HEK293 (cell line): ENCODE measurements around the gene TSR3.

Experiments used
- CTCF ChIA-PET: fragments of 350-600 bp; formaldehyde crosslinking; extraction: SDS; loops from one replicate; lab custom pipeline; 2021; ENCODE audit warnings: antibody characterized with exemption; lab: Yijun Ruan, JAX
- POLR2A ChIA-PET: fragments of 300-600 bp; formaldehyde crosslinking; extraction: SDS; loops from one replicate; lab custom pipeline; 2020; ENCODE audit warnings: antibody characterized with exemption, inconsistent platforms; lab: Yijun Ruan, JAX
- H3K27ac ChIP-seq: fragments of 200-500 bp; sonication (Bioruptor generic); 2 replicates; pipeline ENCODE4 v1.5.1; 2014; ENCODE audit warnings: low read depth, low read length, control low read depth, inconsistent platforms; ENCODE audit errors: extremely low read depth
- H3K36me3 ChIP-seq, 2 experiments: fragments of 200-500 bp in 1 of 2; sonication (Bioruptor generic) in 1 of 2; 1 replicate in 1 of 2; 2 replicates in 1 of 2; pipeline ENCODE4 v1.5.1; 2014 to 2017; ENCODE audit warnings: inconsistent platforms in 2 of 2, low read length in 2 of 2; ENCODE audit not compliant: control insufficient read depth in 2 of 2, insufficient read depth in 1 of 2
- H3K4me1 ChIP-seq: fragments of 200-500 bp; sonication (Bioruptor generic); 2 replicates; pipeline ENCODE4 v1.5.1; 2014; ENCODE audit warnings: mild to moderate bottlenecking, low read length, inconsistent platforms; ENCODE audit not compliant: control insufficient read depth, insufficient read depth
- H3K4me3 ChIP-seq: 2 replicates; pipeline ENCODE4 v1.5.1; 2011; ENCODE audit warnings: low read depth, mild to moderate bottlenecking, control low read depth, low read length, moderate library complexity
- H3K9me3 ChIP-seq: fragments of 200-500 bp; sonication (Bioruptor generic); 2 replicates; pipeline ENCODE4 v1.5.1; 2014; ENCODE audit warnings: low read depth, low read length, inconsistent platforms; ENCODE audit not compliant: control insufficient read depth, insufficient read depth
- GLI4 ChIP-seq: fragments of 450-650 bp; formaldehyde crosslinking; IDR thresholded peaks from 2 replicates; pipeline ENCODE4 v1.5.1; 2016; ENCODE audit warnings: missing biosample characterization, missing genetic modification characterization
- KLF7 ChIP-seq: fragments of 450-650 bp; formaldehyde crosslinking; IDR thresholded peaks from 2 replicates; pipeline ENCODE4 v1.5.1; 2016; ENCODE audit warnings: missing biosample characterization, missing genetic modification characterization, borderline replicate concordance
- PRDM1 ChIP-seq: fragments of 450-650 bp; formaldehyde crosslinking; IDR thresholded peaks from 2 replicates; pipeline ENCODE4; 2016; ENCODE audit warnings: missing biosample characterization, missing genetic modification characterization
- SP3 ChIP-seq: fragments of 450-650 bp; formaldehyde crosslinking; IDR thresholded peaks from 2 replicates; pipeline ENCODE4 v1.5.1; 2016; ENCODE audit warnings: missing biosample characterization, missing genetic modification characterization
- TCF7L2 ChIP-seq: IDR thresholded peaks from 2 replicates; pipeline ENCODE4 v1.6.1; 2011; ENCODE audit warnings: low read depth, mild to moderate bottlenecking, inconsistent platforms, low read length, moderate library complexity, borderline replicate concordance
- ZBTB10 ChIP-seq: fragments of 450-650 bp; formaldehyde crosslinking; IDR thresholded peaks from 2 replicates; pipeline ENCODE4 v1.5.1; 2016; ENCODE audit warnings: missing biosample characterization, missing genetic modification characterization
- ZBTB6 ChIP-seq: fragments of 450-650 bp; formaldehyde crosslinking; IDR thresholded peaks from 2 replicates; pipeline ENCODE4 v1.5.1; 2017; ENCODE audit warnings: missing biosample characterization, missing genetic modification characterization
- ZEB2 ChIP-seq: fragments of 450-650 bp; formaldehyde crosslinking; IDR thresholded peaks from 2 replicates; pipeline ENCODE4 v1.5.1; 2016; ENCODE audit warnings: missing biosample characterization, missing genetic modification characterization
- ZFP41 ChIP-seq: fragments of 450-650 bp; formaldehyde crosslinking; IDR thresholded peaks from 2 replicates; pipeline ENCODE4 v1.5.1; 2016; ENCODE audit warnings: missing biosample characterization, missing genetic modification characterization, borderline replicate concordance
- ZNF121 ChIP-seq: fragments of 450-650 bp; formaldehyde crosslinking; IDR thresholded peaks from 2 replicates; pipeline ENCODE4 v1.5.1; 2016; ENCODE audit warnings: missing biosample characterization, missing genetic modification characterization
- ZNF24 ChIP-seq: fragments of 450-650 bp; formaldehyde crosslinking; IDR thresholded peaks from 2 replicates; pipeline ENCODE4 v1.5.1; 2016; ENCODE audit warnings: missing biosample characterization, missing genetic modification characterization
- ZNF416 ChIP-seq: fragments of 450-650 bp; formaldehyde crosslinking; IDR thresholded peaks from 2 replicates; pipeline ENCODE4 v1.5.1; 2016; ENCODE audit warnings: missing biosample characterization, missing genetic modification characterization
- ZNF449 ChIP-seq: fragments of 450-650 bp; formaldehyde crosslinking; IDR thresholded peaks from 2 replicates; pipeline ENCODE4 v1.5.1; 2017; ENCODE audit warnings: missing biosample characterization, mild to moderate bottlenecking, missing genetic modification characterization, moderate library complexity
- ZNF518A ChIP-seq: fragments of 450-650 bp; formaldehyde crosslinking; conservative IDR thresholded peaks from 2 replicates; pipeline ENCODE4 v1.5.1; 2016; ENCODE audit warnings: low read depth, missing biosample characterization, missing genetic modification characterization
- ZNF529 ChIP-seq: fragments of 450-650 bp; formaldehyde crosslinking; IDR thresholded peaks from 2 replicates; pipeline ENCODE4 v1.5.1; 2017; ENCODE audit warnings: missing genetic modification characterization, missing biosample characterization; ENCODE audit not compliant: insufficient replicate concordance
- ZNF561 ChIP-seq: fragments of 450-650 bp; IDR thresholded peaks from 2 replicates; pipeline ENCODE4 v1.5.1; 2018; ENCODE audit warnings: missing biosample characterization, missing genetic modification characterization, borderline replicate concordance
- ZNF658 ChIP-seq: fragments of 450-650 bp; formaldehyde crosslinking; IDR thresholded peaks from 2 replicates; pipeline ENCODE4; 2016; ENCODE audit warnings: missing biosample characterization, missing genetic modification characterization
- ZNF664 ChIP-seq: fragments of 450-650 bp; formaldehyde crosslinking; IDR thresholded peaks from 2 replicates; pipeline ENCODE4 v1.5.1; 2016; ENCODE audit warnings: missing biosample characterization, missing genetic modification characterization
- ZNF670 ChIP-seq: fragments of 450-650 bp; formaldehyde crosslinking; IDR thresholded peaks from 2 replicates; pipeline ENCODE4 v1.5.1; 2016; ENCODE audit warnings: missing biosample characterization, missing genetic modification characterization, low read depth
- ZNF843 ChIP-seq: fragments of 450-650 bp; formaldehyde crosslinking; IDR thresholded peaks from 2 replicates; pipeline ENCODE4 v1.5.1; 2016; ENCODE audit warnings: missing biosample characterization, missing genetic modification characterization
- ZSCAN4 ChIP-seq: fragments of 450-650 bp; formaldehyde crosslinking; IDR thresholded peaks from 2 replicates; pipeline ENCODE4 v1.5.1; 2017; ENCODE audit warnings: missing biosample characterization, missing genetic modification characterization
- ZXDB ChIP-seq: fragments of 450-650 bp; formaldehyde crosslinking; IDR thresholded peaks from 2 replicates; pipeline ENCODE4 v1.5.1; 2016; ENCODE audit warnings: missing biosample characterization, missing genetic modification characterization

The TSR3 gene

GRCh38 chr16:1357906-1358566, 6.4 kb upstream of the TSR3 start (continued):
- TF ChIP-seq ZBTB10 (tag by site-specific recombination) (no peak), TCF7L2 (no peak), SP3 (tag by site-specific recombination) (no peak), KLF7 (no peak)

- POLR2A ChIA-PET = no interaction called here
- TF ChIP-seq ZNF416 (no peak), ZNF561 (no peak), ZBTB6 (tag by site-specific recombination) (no peak), ZNF529 (tag by site-specific recombination) (no peak), ZFP41 (no peak), ZEB2 (tag by site-specific recombination) (no peak), ZNF843 (tag by site-specific recombination) (no peak), GLI4 (tag by site-specific recombination) (no peak), ZNF658 (tag by site-specific recombination) (no peak), ZXDB (no peak), ZNF449 (tag by site-specific recombination) (no peak), ZNF664 (no peak), ZNF670 (tag by site-specific recombination) (no peak)
- H3K4me3 ChIP-seq = no peak overlapping the region
- H3K36me3 ChIP-seq = peaks cover 6 to 22% of the 10 kb centered on the region in 2 experiments; a peak in 2 of 3 replicates
- H3K9me3 ChIP-seq = no peaks in the 10 kb centered on the region
- H3K27ac ChIP-seq = no peak overlapping the region
- H3K4me1 ChIP-seq = peaks cover 5% of the 10 kb centered on the region; the same call in 1 of the 2 replicates
- CTCF ChIA-PET = no interaction called here
Measured at GRCh38 chr16:1356061-1356900, 4.6 kb upstream of the TSR3 start.

GRCh38 chr16:1355591-1355990, 3.9 kb upstream of the TSR3 start:
- ChIA-PET POLR2A (no interaction called here), CTCF (interaction anchor here (0.8 kb wide), 1 partner anchor 8 kb away, joined by 5 read pairs; no protein-coding TSS in a partner anchor)
- Histone ChIP-seq H3K9me3 (no peaks in the 10 kb centered on the region), H3K27ac (no peak overlapping the region), H3K36me3 (peaks cover 0 to 17% of the 10 kb centered on the region in 2 experiments; a peak in 2 of 3 replicates), H3K4me3 (no peak overlapping the region), H3K4me1 (peaks cover 5% of the 10 kb centered on the region; the same call in 1 of the 2 replicates)
- TF ChIP-seq ZNF121 (tag by site-specific recombination) (no peak), PRDM1 (tag by site-specific recombination) (no peak), ZSCAN4 (no peak), ZNF518A (no peak), ZNF24 (tag by site-specific recombination) (no peak)
